Measurements from ENCODE around the gene BABAM2. TPM values are rescaled to one million over a fixed set of nuclear protein-coding genes. Genes with fewer than 3 reads are reported as not detected.

Gene BABAM2
- total RNA-seq, 1 donor from 2014 or later = 34.6 TPM

- Mint-ChIP-seq H3K27ac (no peak overlapping the region), H3K36me3 (peaks cover 9% of the 10 kb centered on the region), H3K27me3 (ENCODE audit: insufficient read depth, low read depth) (peaks cover 2% of the 10 kb centered on the region), H3K4me3 (no peak overlapping the region), H3K9me3 (peaks cover 3% of the 10 kb centered on the region), H3K4me1 (peaks cover 12% of the 10 kb centered on the region)
- no peak overlapping the region for H3K9ac ChIP-seq
- peak; percentile 69 for DNase-seq (ENCODE audit: low spot score)
- peak overlapping the region; percentile 3 for H3K27ac ChIP-seq
- H3K36me3 ChIP-seq = no peaks in the 10 kb centered on the region
- peak overlapping the region; percentile 21 for H3K4me3 ChIP-seq
- no peaks in the 10 kb centered on the region for H3K27me3 ChIP-seq
- H2AFZ ChIP-seq (replicated peaks) = no peak overlapping the region
- H3K4me2 ChIP-seq = peak overlapping the region; percentile 64
- TF ChIP-seq EZH2 (IDR thresholded peaks at IDR 0.05) = no peak
- H3K79me2 ChIP-seq (ENCODE audit: low read depth) = no peaks in the 10 kb centered on the region
- peaks cover 28% of the 10 kb centered on the region for H3K4me1 ChIP-seq
- no peaks in the 10 kb centered on the region for H3K9me3 ChIP-seq (ENCODE audit: low read depth)
- no peaks in the 10 kb centered on the region for H4K20me1 ChIP-seq (ENCODE audit: low read depth)
- peaks cover 13% of the 10 kb centered on the region for H3F3A ChIP-seq (ENCODE audit: low read depth)
Observed at GRCh38 chr2:28263690-28264089, 373.2 kb downstream of the BABAM2 start.

DNA sequence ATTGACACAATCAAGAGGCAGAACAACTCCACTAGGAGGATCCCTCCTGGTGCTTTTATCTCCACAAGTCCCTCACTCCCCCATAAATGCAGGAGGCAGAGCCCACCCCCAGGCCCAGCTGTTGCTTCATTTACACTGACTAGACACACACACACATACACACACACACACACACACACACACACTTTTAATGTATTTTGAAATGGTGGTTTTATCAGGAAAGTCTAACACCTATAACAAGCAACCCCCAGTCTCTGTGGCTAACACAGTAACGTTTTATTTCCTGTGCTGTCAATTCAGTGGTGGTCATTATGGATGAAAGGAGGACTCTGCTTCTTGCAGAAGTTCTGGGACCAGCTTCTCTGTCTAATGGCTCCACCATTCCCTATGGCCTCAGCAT lies 376.8 kb downstream of the BABAM2 start:
- Histone ChIP-seq H3K9ac (no peak overlapping the region), H3F3A (ENCODE audit: low read depth) (peaks cover 13% of the 10 kb centered on the region), H3K9me3 (ENCODE audit: low read depth) (no peaks in the 10 kb centered on the region), H3K79me2 (ENCODE audit: low read depth) (no peaks in the 10 kb centered on the region), H3K27me3 (no peaks in the 10 kb centered on the region), H3K4me3 (no peak overlapping the region), H3K27ac (no peak overlapping the region), H3K4me1 (peaks cover 35% of the 10 kb centered on the region), H4K20me1 (ENCODE audit: low read depth) (no peaks in the 10 kb centered on the region), H3K36me3 (no peaks in the 10 kb centered on the region), H3K4me2 (no peak overlapping the region), H2AFZ (replicated peaks) (no peak overlapping the region)
- Mint-ChIP-seq H3K4me1 (peaks cover 12% of the 10 kb centered on the region), H3K27ac (no peak overlapping the region), H3K36me3 (peaks cover 2% of the 10 kb centered on the region), H3K9me3 (no peaks in the 10 kb centered on the region), H3K27me3 (ENCODE audit: insufficient read depth, low read depth) (peaks cover 2% of the 10 kb centered on the region), H3K4me3 (no peak overlapping the region)
- no peak for DNase-seq (ENCODE audit: low spot score)
- TF ChIP-seq EZH2 (IDR thresholded peaks at IDR 0.05) (no peak), EZH2phosphoT487 (IDR thresholded peaks at IDR 0.05) (no peak), CTCF (IDR thresholded peaks at IDR 0.05) (no peak)

- no peak overlapping the region for H3K4me3 Mint-ChIP-seq
Observed at GRCh38 chr2:28268386-28268785, 377.9 kb downstream of the BABAM2 start.

More at GRCh38 chr2:28268386-28268785, 377.9 kb downstream of the BABAM2 start:
- TF ChIP-seq EZH2 (IDR thresholded peaks at IDR 0.05) (no peak), EZH2phosphoT487 (IDR thresholded peaks at IDR 0.05) (no peak), CTCF (IDR thresholded peaks at IDR 0.05) (no peak)
- H3K27me3 ChIP-seq = no peaks in the 10 kb centered on the region
- no peak overlapping the region for H3K27ac Mint-ChIP-seq
- peaks cover 10% of the 10 kb centered on the region for H3F3A ChIP-seq (ENCODE audit: low read depth)
- no peaks in the 10 kb centered on the region for H3K79me2 ChIP-seq (ENCODE audit: low read depth)
- H3K4me3 ChIP-seq = no peak overlapping the region
- no peaks in the 10 kb centered on the region for H4K20me1 ChIP-seq (ENCODE audit: low read depth)
- H3K27me3 Mint-ChIP-seq (ENCODE audit: insufficient read depth, low read depth) = peaks cover 2% of the 10 kb centered on the region
- peaks cover 2% of the 10 kb centered on the region for H3K36me3 Mint-ChIP-seq
- H3K4me1 ChIP-seq = peaks cover 24% of the 10 kb centered on the region
- no peaks in the 10 kb centered on the region for H3K9me3 Mint-ChIP-seq
- H2AFZ ChIP-seq (replicated peaks) = no peak overlapping the region
- H3K4me1 Mint-ChIP-seq = peaks cover 7% of the 10 kb centered on the region
- H3K27ac ChIP-seq = no peak overlapping the region
- no peak for DNase-seq (ENCODE audit: low spot score)
- H3K36me3 ChIP-seq = no peaks in the 10 kb centered on the region
- no peak overlapping the region for H3K4me2 ChIP-seq
- no peaks in the 10 kb centered on the region for H3K9me3 ChIP-seq (ENCODE audit: low read depth)
- no peak overlapping the region for H3K9ac ChIP-seq

Measured in neural progenitor cell (in vitro differentiated cells).